WTC11 (cell line): ENCODE results near the gene ARL15. TPM values are rescaled to one million over a fixed set of nuclear protein-coding genes. Genes with fewer than 3 reads are reported as not detected.

Source experiments
- ATAC-seq: fragments of 200-7000 bp; cut with Tn5 transposase; 2 replicates; pipeline ENCODE4 v1.10.0; 2021; ENCODE audit warnings: mild to moderate bottlenecking, moderate library complexity
- CTCF ChIA-PET: fragments of 300-600 bp; sonication (Branson Sonifier 250); formaldehyde crosslinking; loops from one replicate; lab custom pipeline; 2021; ENCODE audit warnings: antibody characterized with exemption; lab: Charles Lee
- POLR2A ChIA-PET: fragments of 350-600 bp; sonication (Branson Sonifier 250); formaldehyde crosslinking; loops from one replicate; lab custom pipeline; 2021; ENCODE audit warnings: antibody characterized with exemption; lab: Charles Lee
- DNase-seq: peaks from one replicate; pipeline ENCODE4 v3.0.0; 2021; ENCODE audit warnings: low spot score
- H3K27ac Mint-ChIP-seq: 2 replicates; pipeline ENCODE4 v1.8.0; 2021; ENCODE audit warnings: mixed read lengths
- H3K27me3 Mint-ChIP-seq: 2 replicates; pipeline ENCODE4 v1.8.0; 2021; ENCODE audit warnings: low read depth, mild to moderate bottlenecking, moderate library complexity, mixed read lengths
- H3K36me3 Mint-ChIP-seq: 2 replicates; pipeline ENCODE4 v1.8.0; 2021; ENCODE audit warnings: mixed read lengths
- H3K4me1 Mint-ChIP-seq: 2 replicates; pipeline ENCODE4 v1.8.0; 2022; ENCODE audit warnings: mixed read lengths
- H3K4me3 Mint-ChIP-seq: 2 replicates; pipeline ENCODE4 v1.8.0; 2021; ENCODE audit warnings: mild to moderate bottlenecking, moderate library complexity, mixed read lengths
- H3K9me3 Mint-ChIP-seq: 2 replicates; pipeline ENCODE4 v1.8.0; 2021; ENCODE audit warnings: mixed read lengths
- ATF2 ChIP-seq: sonication (generic); formaldehyde crosslinking; IDR thresholded peaks from 2 replicates; pipeline ENCODE4 v1.8.1; 2022; ENCODE audit warnings: low read depth, missing genetic modification reagents, borderline replicate concordance
- ATF3 ChIP-seq: sonication (generic); formaldehyde crosslinking; conservative IDR thresholded peaks from 2 replicates; pipeline ENCODE4 v1.8.1; 2022; ENCODE audit warnings: mild to moderate bottlenecking, missing genetic modification reagents
- ATF6 ChIP-seq: sonication (generic); formaldehyde crosslinking; IDR thresholded peaks from 2 replicates; pipeline ENCODE4 v1.8.1; 2023; ENCODE audit warnings: mild to moderate bottlenecking, missing genetic modification reagents
- E2F1 ChIP-seq: sonication (generic); formaldehyde crosslinking; IDR thresholded peaks from 2 replicates; pipeline ENCODE4 v1.8.0; 2022; ENCODE audit warnings: mild to moderate bottlenecking, missing genetic modification reagents
- EMX1 ChIP-seq: fragments of 250-450 bp; sonication (Bioruptor Pico); IDR thresholded peaks from 2 replicates; pipeline ENCODE4 v1.8.0; 2021; ENCODE audit warnings: mild to moderate bottlenecking
- FOXJ3 ChIP-seq: sonication (generic); formaldehyde crosslinking; IDR thresholded peaks from 2 replicates; pipeline ENCODE4 v1.9.0; 2021; ENCODE audit warnings: missing genetic modification reagents, mild to moderate bottlenecking, borderline replicate concordance
- FOXP4 ChIP-seq: sonication (generic); formaldehyde crosslinking; IDR thresholded peaks from 2 replicates; pipeline ENCODE4 v1.8.0; 2022; ENCODE audit warnings: mild to moderate bottlenecking, missing genetic modification reagents
- MLX ChIP-seq: sonication (generic); formaldehyde crosslinking; IDR thresholded peaks from 2 replicates; pipeline ENCODE4 v1.8.1; 2023; ENCODE audit warnings: mild to moderate bottlenecking, missing genetic modification reagents, moderate library complexity
- NR2C2 ChIP-seq: sonication (generic); formaldehyde crosslinking; IDR thresholded peaks from 2 replicates; pipeline ENCODE4 v1.8.0; 2022; ENCODE audit warnings: mild to moderate bottlenecking, missing genetic modification reagents
- RELA ChIP-seq: sonication (generic); formaldehyde crosslinking; IDR thresholded peaks from 2 replicates; pipeline ENCODE4 v1.8.1; 2022; ENCODE audit warnings: missing genetic modification reagents, mild to moderate bottlenecking, borderline replicate concordance
- SP1 ChIP-seq: sonication (generic); formaldehyde crosslinking; conservative IDR thresholded peaks from 2 replicates; pipeline ENCODE4 v1.8.1; 2022; ENCODE audit warnings: missing genetic modification reagents
- STAT6 ChIP-seq: sonication (generic); formaldehyde crosslinking; conservative IDR thresholded peaks from 2 replicates; pipeline ENCODE4 v1.8.1; 2023; ENCODE audit warnings: mild to moderate bottlenecking, low read depth, missing genetic modification reagents, moderate library complexity
- USF1 ChIP-seq: sonication (generic); formaldehyde crosslinking; IDR thresholded peaks from 2 replicates; pipeline ENCODE4 v1.8.0; 2022; ENCODE audit warnings: mild to moderate bottlenecking, missing genetic modification reagents
- USF2 ChIP-seq: sonication (generic); formaldehyde crosslinking; IDR thresholded peaks from 2 replicates; pipeline ENCODE4 v1.8.1; 2023; ENCODE audit warnings: mild to moderate bottlenecking, missing genetic modification reagents, moderate library complexity
- ZNF396 ChIP-seq: fragments of 250-450 bp; sonication (Bioruptor Pico); IDR thresholded peaks from 2 replicates; pipeline ENCODE4 v1.8.0; 2021; ENCODE audit warnings: mild to moderate bottlenecking, moderate library complexity, borderline replicate concordance
- ZNF425 ChIP-seq: fragments of 250-450 bp; sonication (Bioruptor Pico); conservative IDR thresholded peaks from 2 replicates; pipeline ENCODE4 v1.9.0; 2021; ENCODE audit warnings: mild to moderate bottlenecking
- ZSCAN18 ChIP-seq: fragments of 250-450 bp; sonication (Bioruptor Pico); IDR thresholded peaks from 2 replicates; pipeline ENCODE4 v2.1.2; 2022; ENCODE audit warnings: mild to moderate bottlenecking, moderate library complexity
- total RNA-seq: library from RNA; stranded (reverse); gene quantifications from 3 replicates; pipeline ENCODE4 v1.2.3, GENCODE V29; 2021

ARL15 gene
- total RNA-seq, 1 experiment from 2014 or later: 20.1 TPM

- TF ChIP-seq STAT6 (CRISPR knock-in tag) (no peak), NR2C2 (CRISPR knock-in tag) (no peak), ATF2 (CRISPR knock-in tag) (no peak), ZSCAN18 (CRISPR knock-in tag) (no peak), SP1 (CRISPR knock-in tag) (no peak), FOXJ3 (CRISPR knock-in tag) (no peak), ATF3 (CRISPR knock-in tag) (no peak), MLX (CRISPR knock-in tag) (no peak), RELA (CRISPR knock-in tag) (no peak), USF2 (CRISPR knock-in tag) (no peak), ZNF396 (CRISPR knock-in tag) (no peak)
Measured at GRCh38 chr5:54176066-54176830, 134.1 kb downstream of the ARL15 start (continued).

GRCh38 chr5:54173251-54173650 lies 137.1 kb downstream of the ARL15 start:
- Mint-ChIP-seq H3K27ac (no peak overlapping the region), H3K27me3 (no peaks in the 10 kb centered on the region), H3K9me3 (peaks cover 4% of the 10 kb centered on the region; the same call in 1 of the 2 replicates), H3K4me3 (no peak overlapping the region), H3K4me1 (no peaks in the 10 kb centered on the region), H3K36me3 (no peaks in the 10 kb centered on the region)
- ChIA-PET POLR2A (no interaction called here), CTCF (no interaction called here)
- ATAC-seq: no peak
- no peak for DNase-seq
- TF ChIP-seq E2F1 (no peak), ZNF425 (CRISPR knock-in tag) (no peak), USF2 (CRISPR knock-in tag) (no peak), ATF6 (CRISPR knock-in tag) (no peak), EMX1 (CRISPR knock-in tag) (no peak), USF1 (CRISPR knock-in tag) (no peak), FOXP4 (no peak)
